Activated T-helper 1 cell treated with anti-CD3 and anti-CD28 coated beads, Interleukin-2, amount 50 U/mL, for 16 hours (primary cell): ENCODE measurements around the gene HHATL.

Source experiments
- DNase-seq, 2 donors: peaks; one replicate each; pipeline ENCODE4 v3.0.0-alpha.2; 2020; ENCODE audit warnings: low read depth in 1 of 2, low spot score in 1 of 2

The HHATL gene

DNA sequence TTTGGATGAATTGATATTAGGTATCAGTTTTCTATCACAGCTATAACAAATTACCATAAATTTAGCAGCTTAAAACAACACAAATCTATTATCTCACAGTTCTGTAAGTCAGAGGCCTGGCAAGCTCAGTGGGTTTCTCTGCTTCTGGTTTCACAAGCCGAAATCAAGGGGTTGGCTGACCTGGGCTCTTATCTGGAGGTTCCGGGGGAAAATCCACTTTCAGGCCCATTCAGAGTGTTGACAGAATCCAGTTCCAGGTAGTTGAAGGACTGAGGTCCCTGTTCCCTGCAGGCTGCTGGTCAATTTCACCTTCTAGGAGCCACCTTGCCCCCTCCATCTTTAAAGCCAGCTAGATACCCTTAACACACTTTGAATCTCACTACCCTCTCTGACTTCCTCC lies 11.1 kb upstream of the HHATL start:
- DNase-seq = no peak

DNA sequence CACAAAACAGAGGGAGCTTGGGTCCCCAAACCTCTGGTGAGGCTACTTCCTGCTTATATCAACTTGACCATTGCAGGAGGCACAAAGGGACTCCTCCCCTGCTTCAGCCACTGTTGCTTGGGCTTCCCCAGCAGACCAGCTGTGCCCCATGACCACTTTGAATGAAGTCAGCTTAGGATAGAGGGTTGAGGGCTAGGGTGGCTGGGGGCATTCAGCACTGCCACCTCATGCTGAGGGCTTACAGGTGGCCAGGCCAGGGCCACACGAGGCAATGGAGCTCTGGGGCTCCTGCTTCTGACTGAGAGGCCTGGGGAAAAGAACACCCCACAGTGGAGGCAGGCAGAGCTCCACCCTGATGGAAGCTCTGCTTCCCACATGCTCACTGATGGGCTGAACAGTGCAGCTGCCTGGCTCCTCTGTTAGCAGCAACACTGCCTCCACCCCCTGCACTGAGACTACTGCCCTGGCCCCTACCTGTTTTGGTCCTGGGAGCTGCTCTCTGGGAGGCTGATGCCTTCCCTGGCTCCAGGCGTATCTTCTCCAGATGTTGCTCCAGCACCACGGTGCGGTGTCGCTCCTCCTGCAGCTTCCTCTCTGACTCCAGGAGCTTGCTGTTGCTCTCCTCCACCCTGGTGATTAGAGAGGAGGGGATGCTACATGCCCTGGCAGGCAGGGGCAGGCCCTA lies 10.2 kb upstream of the HHATL start:
- no peak for DNase-seq

DNA sequence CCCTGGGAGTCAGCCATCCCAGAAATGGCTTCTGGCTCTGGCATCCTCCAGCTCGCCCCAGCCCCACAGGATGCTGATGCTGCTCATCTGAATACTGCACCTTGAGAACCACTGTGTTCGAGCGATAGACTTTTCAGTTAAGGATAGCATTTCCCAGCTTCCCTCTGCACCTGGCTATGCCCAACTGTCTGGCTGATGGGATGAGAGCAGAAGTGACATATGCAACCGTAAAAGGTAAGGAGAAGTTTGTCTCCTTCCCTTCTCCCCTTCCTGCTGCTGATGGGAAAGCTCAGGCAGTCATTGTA lies 9.7 kb upstream of the HHATL start:
- no peak for DNase-seq

DNA sequence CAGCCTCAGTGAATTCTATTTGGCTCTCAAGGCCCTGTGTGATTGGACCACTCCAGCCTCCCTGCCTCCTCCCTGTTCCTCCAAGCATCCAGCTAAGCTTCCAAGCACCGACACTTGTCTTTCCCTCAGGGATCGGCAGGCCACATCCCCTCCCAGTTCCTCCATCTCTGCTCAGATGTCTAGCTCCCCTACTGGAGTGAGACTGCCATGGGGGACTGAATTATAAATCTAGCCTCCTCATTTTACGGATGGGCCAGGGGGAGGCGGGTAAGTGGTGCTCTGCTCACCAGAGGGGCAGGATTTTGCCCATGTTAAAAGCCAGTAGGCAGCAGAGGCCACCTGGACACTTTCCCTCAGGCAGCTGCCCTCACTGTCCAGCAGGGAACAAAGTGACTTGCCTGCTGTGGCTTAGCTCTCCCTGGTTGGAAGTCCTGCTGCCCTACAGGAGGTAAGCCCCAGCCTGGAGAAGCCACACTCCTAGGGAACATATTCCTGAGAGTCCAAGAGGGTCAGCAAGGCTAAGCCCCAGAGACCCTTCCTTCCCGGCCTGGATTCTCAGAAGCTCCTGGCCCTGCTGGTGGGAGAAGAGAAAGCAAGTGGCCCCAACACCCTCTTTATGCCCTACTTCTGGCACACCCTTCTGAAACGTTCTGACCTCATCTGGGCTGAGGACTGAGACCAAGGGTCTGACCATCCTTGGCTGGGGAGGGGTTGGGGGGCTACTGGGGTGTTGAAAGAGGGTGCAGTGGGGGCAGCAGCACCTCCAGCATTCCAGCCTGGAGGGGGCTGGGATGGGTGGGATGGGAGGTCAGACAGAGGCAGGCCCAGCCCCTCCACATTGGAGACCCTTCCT lies 9.1 kb upstream of the HHATL start:
- no peak for DNase-seq

GRCh38 chr3:42710323-42711021 lies 7.9 kb upstream of the HHATL start:
- DNase-seq = no peak

DNA sequence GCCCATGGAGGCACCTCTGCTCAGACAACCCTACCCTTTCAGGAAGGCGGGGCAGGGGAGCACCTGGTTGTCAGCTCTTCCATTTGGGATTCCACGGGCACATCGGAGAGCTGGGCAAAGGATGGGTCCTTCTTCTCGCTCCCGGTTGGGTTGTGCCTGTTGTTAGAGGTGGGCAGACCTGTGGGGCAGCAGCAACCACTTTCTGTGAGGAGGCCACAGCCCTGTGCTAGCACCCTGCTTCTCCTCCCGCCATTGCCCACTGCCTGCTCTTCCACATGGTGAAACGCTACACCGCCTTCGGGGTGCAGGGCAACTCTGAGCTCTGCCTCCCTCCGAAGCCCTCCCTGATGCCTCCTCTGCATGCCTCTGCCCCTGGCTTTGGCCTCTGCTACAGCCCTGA lies 7.0 kb upstream of the HHATL start:
- DNase-seq = no peak

GRCh38 chr3:42708611-42709151 lies 6.1 kb upstream of the HHATL start:
- DNase-seq = no peak

DNA sequence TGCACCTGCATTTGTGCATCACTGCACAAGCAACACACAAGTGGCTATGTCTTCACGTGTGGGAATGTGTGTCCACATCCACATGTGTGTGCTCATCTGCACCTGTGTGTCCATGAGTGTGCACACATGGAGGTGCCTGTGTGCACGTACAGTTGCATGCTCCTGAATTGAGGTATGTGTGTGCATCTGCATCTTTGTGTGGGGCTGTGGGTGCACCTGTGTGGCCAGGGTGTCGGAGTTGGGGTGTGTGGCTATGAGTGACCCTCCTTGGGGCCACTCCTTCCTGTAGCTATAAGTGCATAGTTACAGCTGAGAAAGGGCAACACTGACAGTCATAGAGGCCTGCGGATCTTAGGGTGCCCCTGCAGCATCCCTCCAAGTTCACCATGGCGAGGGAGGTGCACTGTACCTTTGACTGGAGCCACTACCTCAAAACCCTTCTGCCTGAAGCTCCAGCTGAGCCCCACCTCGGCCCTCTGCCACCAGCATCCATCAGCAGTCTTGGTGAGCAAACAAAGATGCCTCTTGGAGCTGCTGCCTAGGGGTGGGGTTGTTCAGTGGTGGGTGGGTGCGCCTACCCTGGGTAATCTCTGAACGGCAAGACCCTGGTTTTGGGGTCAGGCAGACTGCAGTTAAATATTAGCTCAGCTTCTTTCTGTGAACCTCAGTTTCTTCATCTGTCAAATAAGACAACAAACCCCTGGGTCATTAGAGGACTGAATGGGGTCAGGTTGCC lies 5.2 kb upstream of the HHATL start:
- DNase-seq = no peak

GRCh38 chr3:42706721-42707619 lies 4.4 kb upstream of the HHATL start:
- DNase-seq = no peak

DNA sequence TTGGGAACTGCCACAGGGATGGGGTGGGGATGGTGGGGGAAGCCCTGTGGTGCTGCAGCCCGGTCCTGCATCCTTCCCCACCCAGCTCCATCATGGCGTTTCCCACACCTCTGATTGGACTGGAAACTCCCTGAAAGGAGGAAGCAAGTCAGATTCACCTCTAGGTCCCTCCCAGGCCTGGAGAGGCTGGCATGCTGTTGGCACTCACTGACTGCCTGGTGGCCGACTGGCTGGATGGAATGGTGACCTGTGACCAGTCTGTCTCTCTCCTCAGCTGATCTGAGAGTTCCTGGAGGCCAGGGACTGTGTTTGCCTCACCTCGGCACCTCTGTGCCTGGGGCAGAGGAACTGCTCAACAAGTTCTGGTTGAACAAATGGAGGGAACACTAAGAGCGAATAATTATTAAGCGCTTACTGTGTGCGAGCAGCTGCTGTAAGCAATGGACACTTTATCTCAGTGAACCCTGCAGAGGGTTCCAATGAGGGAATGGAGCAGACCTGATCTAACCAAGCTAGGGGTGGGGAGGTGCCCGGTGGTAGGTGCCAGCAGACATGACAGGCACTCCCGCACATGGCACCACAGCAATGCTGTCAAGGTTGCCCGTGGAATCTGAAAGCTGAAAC lies 3.5 kb upstream of the HHATL start:
- DNase-seq = no peak

DNA sequence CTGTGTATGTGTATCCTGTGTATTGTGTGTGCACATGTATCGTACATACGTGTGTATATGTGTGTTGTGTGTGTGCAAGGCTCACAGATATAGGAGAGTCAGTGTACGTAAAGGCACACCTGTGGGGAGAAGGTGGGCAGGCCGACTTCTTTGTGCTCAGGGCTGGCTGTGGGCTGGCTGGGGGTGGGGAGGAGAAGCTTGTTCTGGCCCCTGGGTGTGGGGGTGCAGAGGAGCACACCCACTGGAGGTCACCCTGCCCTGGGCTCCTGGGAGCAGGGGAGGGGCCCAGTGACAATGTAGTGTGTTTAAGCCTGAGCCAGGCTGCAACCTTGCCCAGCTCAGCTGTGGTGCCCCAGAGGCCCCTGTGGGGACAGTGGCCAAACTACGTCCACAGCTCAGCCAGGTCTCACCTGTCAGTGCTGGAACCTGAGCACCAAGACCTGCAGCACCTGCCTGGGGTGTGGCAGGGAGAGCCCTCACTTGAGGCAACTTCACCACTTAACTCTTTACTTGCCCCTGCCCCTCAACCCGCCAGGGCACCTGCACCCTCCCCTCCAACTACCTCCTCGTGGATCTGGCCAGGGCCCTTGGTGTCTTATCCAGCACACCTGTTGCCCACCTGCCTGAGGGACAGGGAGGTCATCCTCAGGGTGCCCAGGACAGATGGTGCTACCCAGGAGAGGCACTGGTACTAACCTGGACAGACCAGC lies 2.6 kb upstream of the HHATL start:
- DNase-seq = no peak

DNA sequence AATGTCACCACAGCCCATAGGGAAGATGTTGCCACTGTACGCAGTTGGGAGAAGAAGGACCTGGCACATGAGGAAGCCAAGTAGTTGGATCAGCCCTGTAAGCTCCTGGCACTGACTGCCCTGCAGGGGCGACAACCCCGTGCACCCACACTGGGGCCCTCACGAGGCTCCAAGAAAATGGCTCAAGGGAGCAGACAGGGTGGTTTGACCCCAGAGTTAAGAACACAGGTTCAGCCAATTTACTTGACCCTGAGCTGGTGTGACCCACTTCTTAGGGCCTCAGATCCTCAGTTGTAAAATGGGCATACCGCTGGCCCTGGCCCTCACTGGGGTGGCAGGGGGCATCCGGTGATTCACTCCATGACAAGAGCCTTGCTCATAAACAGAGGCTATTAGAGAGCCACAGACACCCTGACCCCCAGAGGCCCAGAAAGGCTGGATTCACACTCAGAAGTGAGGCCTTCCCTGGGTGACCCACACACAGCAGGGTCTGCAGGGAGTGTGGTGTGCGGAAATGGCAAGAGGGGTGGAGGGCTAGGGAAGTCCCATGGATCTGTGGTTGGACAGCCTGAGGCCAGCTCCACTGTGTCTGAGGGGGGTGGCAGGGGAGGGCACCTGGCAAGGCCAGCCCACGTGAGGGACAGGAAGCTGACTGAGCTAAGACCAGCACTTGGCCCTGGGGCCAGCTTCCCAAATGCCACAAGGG lies 1.7 kb upstream of the HHATL start:
- no peak for DNase-seq

GRCh38 chr3:42703695-42704025 lies 1.1 kb upstream of the HHATL start:
- no peak for DNase-seq

DNA sequence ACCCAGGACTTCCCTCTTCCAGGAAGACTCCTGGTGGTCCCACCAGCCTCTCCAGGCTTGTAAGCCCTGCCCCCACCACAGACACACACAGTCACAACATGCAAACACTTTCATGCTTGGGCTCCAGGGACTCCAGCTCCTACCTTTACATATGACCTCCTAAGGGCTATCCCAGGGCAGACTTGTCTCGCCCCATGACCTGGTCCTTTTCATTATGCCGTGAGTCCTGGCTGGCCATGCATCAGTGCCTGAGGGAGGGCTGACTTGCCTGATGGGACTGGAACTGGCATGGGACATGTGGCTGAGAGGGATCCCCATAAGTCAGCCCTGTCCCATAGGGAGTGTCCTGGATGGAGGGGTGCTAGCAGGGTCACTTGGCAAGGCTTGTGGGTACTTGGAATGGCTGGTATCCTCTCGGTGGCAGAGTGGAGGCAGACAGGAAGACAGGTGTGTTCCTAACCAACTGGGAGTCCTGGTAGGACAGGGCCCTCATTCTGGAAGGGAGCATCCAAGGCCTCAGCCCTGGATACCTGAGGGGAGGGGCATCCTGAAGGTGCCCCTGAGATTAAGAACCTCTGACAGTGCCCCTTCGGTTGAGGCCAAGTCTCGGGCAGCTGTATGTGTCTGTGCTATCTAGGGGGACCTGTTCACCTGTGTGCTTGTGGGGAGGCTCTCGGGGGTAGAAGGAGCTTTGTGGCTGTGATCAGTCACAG lies 540 bp upstream of the HHATL start:
- DNase-seq = no peak

GRCh38 chr3:42701371-42702065 lies 1.1 kb downstream of the HHATL start:
- peak; percentile 23 to 41 for DNase-seq

- no peak for DNase-seq
Observed at GRCh38 chr3:42700366-42701288, 2.0 kb downstream of the HHATL start.
